ENCODE data around the gene PALMD. TPM values are rescaled to one million over a fixed set of nuclear protein-coding genes. Genes with fewer than 3 reads are reported as not detected.

Gene PALMD
- total RNA-seq, 1 experiment from 2014 or later = 0.31 TPM

GRCh38 chr1:99634971-99635624 is 10.8 kb upstream of the PALMD start:
- no peak for DNase-seq (ENCODE audit: low spot score)

DNA sequence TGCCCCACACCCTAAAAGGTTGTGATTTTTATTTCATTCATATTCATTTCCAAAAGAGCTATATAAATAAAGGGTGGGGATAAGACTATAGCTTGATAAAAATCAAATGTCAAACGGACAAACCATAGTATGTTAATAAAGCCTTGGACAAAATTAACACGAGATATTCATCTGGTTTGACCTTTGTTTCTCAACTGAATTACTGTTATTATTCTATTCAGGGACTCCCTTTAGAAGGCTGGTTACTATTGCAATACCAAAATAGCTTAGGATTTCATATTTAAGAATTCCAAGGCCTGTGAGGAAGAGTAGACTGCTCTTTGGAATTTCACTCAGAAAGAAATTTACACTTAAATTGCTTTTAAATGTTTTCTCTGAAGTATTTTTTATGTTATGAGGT is 10.2 kb upstream of the PALMD start:
- DNase-seq (ENCODE audit: low spot score) = no peak

- DNase-seq (ENCODE audit: low spot score) = no peak
Observed at GRCh38 chr1:99636647-99637175, 9.2 kb upstream of the PALMD start.

DNA sequence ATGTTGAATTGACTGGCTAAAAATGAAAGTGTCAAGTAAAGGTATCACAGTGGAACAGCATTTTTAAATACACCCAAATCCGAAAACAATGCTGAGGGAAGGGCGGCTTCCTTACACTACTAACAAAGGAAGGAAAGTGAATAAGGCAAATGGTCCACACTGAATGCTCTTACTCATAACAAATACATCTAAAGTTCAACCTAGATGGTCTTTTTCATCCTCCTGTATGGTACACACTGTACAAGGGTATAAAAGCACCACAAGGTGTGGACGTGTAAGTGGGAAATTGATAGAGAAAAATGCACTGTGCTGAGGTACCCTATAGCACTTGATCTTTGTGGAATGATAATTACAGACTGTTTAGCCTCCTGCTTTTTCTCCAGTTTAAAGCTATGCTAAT is 7.1 kb upstream of the PALMD start:
- no peak for DNase-seq (ENCODE audit: low spot score)

DNA sequence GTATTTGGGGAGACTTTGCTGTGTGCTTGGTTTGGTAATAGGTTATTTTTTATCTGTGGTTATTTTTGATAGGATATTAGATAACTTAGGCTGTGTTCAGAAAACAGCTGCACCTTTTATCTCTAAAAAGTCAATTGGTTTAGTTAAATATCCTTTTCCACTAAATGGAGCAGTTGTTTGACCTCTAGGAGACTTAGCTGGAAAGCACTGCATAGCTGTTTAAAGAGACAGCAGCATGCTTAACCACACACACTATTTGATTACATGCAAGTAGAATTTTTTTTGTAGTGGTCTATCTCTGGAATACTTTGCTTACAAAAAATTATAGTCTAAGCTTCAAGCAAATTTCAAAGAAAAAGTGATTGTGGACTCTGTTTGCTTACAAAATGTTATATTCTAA is 6.5 kb upstream of the PALMD start:
- no peak for DNase-seq (ENCODE audit: low spot score)

DNA sequence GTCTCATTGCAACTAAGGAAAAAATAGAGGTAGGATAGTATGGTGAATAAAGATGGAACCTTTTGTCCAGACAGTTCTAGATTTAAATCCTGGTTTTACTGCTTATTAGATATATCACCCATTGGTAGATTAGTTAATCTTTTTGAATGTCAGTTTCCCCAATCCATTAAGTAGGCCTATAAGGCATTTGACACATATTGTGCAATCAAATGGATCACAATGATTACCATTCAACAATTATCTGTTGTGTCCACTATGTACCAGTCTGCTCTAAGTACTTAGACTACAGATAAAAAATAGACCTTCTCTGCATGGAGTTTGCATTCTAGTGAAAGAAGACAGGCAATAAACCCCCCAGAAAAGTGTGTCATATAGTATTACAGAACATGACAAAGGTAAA is 6.0 kb upstream of the PALMD start:
- DNase-seq (ENCODE audit: low spot score) = no peak

DNA sequence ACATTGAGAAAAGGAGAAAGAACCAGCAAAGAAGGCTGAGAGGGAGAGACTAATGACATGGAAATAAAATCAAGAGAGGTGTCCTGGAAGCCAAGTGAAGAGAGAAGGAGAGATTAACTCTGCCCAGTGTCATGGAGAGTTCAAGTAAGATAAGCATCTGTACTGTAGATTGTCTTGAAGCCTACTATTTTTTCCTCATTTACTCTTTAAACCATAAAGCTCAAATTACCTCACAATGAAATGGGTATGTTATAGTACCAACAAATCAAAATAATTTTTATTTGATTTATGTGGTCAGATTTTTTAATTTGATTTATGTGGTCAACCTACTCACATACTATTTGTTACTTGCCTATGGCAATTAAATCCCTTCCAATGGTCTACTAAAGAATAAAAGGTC is 5.2 kb upstream of the PALMD start:
- DNase-seq (ENCODE audit: low spot score) = no peak

DNA sequence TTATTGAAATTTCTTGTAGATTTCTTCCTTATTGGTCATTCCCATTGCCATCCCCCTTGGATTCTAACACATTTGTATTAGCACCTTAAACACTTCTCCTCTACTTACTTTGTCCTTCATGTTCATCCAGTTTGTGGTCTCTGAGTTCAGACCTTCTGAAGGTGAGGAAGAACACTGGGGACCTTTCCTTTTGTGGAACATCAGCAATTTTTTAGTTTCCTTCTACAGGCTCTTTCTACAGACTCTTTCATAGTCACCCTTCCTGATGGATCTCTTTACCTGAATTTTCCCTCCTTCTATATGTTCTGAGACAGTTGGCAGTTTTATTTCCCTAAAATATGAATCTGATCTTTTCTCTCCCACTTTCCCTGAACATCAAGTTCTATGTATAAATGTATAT is 4.4 kb upstream of the PALMD start:
- no peak for DNase-seq (ENCODE audit: low spot score)

GRCh38 chr1:99642053-99642452 is 3.9 kb upstream of the PALMD start:
- no peak for DNase-seq (ENCODE audit: low spot score)

- no peak for DNase-seq (ENCODE audit: low spot score)
Observed at GRCh38 chr1:99643021-99643779, 2.7 kb upstream of the PALMD start.

GRCh38 chr1:99644279-99645004 is 1.5 kb upstream of the PALMD start:
- no peak for DNase-seq (ENCODE audit: low spot score)

- peak; percentile 49 for DNase-seq (ENCODE audit: low spot score)
Observed at GRCh38 chr1:99645203-99645602, 710 bp upstream of the PALMD start.

DNA sequence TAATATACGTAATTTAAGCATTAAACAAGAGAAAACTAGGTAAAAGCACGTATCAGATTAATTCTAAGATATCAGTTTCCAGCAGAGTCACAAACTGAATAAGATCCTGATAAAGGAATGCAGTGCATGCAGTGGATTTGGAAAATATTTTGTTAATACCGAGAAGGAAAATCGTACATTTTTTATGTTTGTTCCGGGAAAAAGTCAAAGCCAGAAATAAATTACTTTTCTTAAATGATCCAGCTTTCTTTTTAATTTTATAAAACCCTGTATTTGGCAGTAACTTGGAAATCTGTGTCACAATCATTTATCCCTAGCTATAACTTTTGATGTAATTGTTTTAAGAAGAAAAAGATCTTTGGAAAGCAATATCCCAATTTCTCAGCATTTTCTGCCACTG is 955 bp downstream of the PALMD start:
- no peak for DNase-seq (ENCODE audit: low spot score)

DNA sequence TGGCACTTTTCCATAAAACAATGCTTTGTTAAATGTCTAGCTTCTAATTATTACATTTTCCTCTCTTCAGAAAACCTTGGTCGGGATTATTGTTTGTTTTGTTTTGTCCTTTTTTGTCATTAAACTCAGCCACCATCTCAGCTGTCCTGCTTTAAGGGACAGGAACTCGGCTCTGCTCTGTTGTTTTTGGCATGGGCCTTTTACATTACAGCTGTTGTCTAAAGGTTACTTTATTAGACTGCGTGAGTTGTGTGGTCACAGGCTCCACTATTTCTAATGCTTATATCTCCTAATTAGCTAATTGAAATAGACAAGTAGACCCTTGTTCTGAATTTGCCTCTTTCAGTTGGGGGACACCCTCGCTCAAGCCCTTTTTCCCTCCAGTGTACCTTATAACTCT is 1.6 kb downstream of the PALMD start:
- DNase-seq (ENCODE audit: low spot score) = no peak

- no peak for DNase-seq (ENCODE audit: low spot score)
Observed at GRCh38 chr1:99648107-99648506, 2.2 kb downstream of the PALMD start.

DNA sequence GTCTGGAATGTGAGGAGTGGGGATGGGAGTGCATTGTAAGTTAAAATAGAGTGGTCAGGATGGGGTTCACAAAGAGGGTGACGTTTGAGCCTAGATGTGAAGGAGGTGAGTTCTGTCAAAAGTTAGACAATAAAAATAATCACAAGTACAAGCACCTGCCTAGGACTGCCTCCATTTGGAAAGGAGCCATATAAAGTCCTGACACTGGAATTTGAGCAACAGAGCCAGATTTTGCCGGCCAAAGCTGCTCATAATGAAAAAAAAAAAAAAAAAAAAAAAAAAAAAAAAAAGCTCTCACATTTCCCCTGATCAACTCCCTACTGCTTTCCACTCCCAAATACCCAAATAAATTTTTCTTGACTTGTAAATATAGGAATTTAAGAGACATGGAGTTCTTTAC is 4.1 kb downstream of the PALMD start:
- no peak for DNase-seq (ENCODE audit: low spot score)

- no peak for DNase-seq (ENCODE audit: low spot score)
Observed at GRCh38 chr1:99650773-99651437, 5.0 kb downstream of the PALMD start.

DNA sequence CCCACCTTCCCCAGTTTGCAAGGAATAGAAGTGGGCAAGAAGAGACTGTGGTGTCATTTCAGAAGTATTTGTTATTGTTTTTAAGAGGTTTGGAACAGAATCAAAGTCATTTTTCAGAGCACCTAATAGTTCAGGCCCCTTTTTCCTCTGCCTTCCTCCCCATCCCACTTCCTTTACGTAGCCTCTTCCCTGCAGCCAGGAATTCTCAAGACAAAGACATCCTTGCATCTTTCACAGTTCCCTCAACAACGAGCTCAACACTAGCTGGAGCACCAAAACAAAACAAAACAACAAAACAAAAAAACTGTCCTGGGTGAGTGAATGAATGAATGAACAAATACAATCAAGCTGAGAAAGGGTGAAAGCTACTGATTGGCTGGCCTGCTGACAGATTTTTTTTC is 7.0 kb downstream of the PALMD start:
- no peak for DNase-seq (ENCODE audit: low spot score)

- no peak for DNase-seq (ENCODE audit: low spot score)
Observed at GRCh38 chr1:99655376-99655775, 9.5 kb downstream of the PALMD start.

DNA sequence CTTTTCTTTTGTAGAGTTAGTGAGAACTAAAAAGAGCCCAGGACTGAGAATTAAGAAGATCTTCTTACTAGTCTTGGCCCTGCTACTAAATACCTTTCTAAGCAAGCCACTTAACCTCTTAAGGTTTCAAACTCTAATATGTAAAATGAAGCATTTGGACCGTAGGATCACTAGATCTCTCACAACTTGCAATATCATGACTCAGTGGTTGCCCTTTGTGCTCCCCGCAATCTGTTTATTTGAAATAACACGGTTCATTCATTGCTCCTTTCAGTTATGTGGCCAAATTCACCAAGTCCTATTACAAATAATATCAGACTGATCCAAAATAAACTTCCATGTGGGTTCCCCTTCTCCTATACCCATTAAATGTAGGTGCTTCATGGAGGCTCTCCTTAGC is 10.8 kb downstream of the PALMD start:
- no peak for DNase-seq (ENCODE audit: low spot score)

- DNase-seq (ENCODE audit: low spot score) = no peak
Observed at GRCh38 chr1:99657213-99658030, 11.5 kb downstream of the PALMD start.

All from HT-29 (cell line).